ENCODE data around the gene ZBTB37. TPM values are rescaled to one million over a fixed set of nuclear protein-coding genes. Genes with fewer than 3 reads are reported as not detected.
"Not testable (repeated sequence)": the region's sequence is repeated elsewhere in the genome, so short reads cannot be mapped to it uniquely, and the experiment has no call there.

The ZBTB37 gene
- total RNA-seq, 1 donor from 2014 or later, result 11.1 TPM

- intact Hi-C loops (cut with micrococcal nuclease), result no loop called here
Measured at GRCh38 chr1:173900427-173900826, 32.2 kb downstream of the ZBTB37 start.

GRCh38 chr1:173900992-173901391 is 32.8 kb downstream of the ZBTB37 start:
- intact Hi-C loops (cut with micrococcal nuclease), result no loop called here

- intact Hi-C loops (cut with micrococcal nuclease), result no loop called here
Measured at GRCh38 chr1:173903827-173904531, 35.8 kb downstream of the ZBTB37 start.

GRCh38 chr1:173913111-173913510 is 44.9 kb downstream of the ZBTB37 start:
- intact Hi-C loops (cut with micrococcal nuclease), result no loop called here

- intact Hi-C loops (cut with micrococcal nuclease), result no loop called here
Measured at GRCh38 chr1:173914366-173914871, 46.2 kb downstream of the ZBTB37 start.

GRCh38 chr1:173915596-173915995 is 47.4 kb downstream of the ZBTB37 start:
- intact Hi-C loops (cut with micrococcal nuclease), result no loop called here

GRCh38 chr1:173916667-173917066 is 48.5 kb downstream of the ZBTB37 start:
- intact Hi-C loops (cut with micrococcal nuclease), result no loop called here

GRCh38 chr1:173917149-173917548 is 49.0 kb downstream of the ZBTB37 start, which contains the start of gene SERPINC1:
SERPINC1 (minus strand) TSS chr1:173917327; CDS start chr1:173917259, 68 bp downstream.
- intact Hi-C loops (cut with micrococcal nuclease), result no loop called here

GRCh38 chr1:173917635-173918493 is 49.7 kb downstream of the ZBTB37 start:
- intact Hi-C loops (cut with micrococcal nuclease), result no loop called here

GRCh38 chr1:173920861-173921260 is 52.7 kb downstream of the ZBTB37 start:
- intact Hi-C loops (cut with micrococcal nuclease), result no loop called here

- intact Hi-C loops (cut with micrococcal nuclease), result no loop called here
Measured at GRCh38 chr1:173925306-173926242, 57.4 kb downstream of the ZBTB37 start.

- intact Hi-C loops (cut with micrococcal nuclease), result not testable (repeated sequence)
Measured at GRCh38 chr1:173930541-173930940, 62.4 kb downstream of the ZBTB37 start.

GRCh38 chr1:173934440-173934839 is 66.3 kb downstream of the ZBTB37 start:
- intact Hi-C loops (cut with micrococcal nuclease), result no loop called here

- intact Hi-C loops (cut with micrococcal nuclease), result no loop called here
Measured at GRCh38 chr1:173937062-173937461, 68.9 kb downstream of the ZBTB37 start.

GRCh38 chr1:173946380-173946921 is 78.3 kb downstream of the ZBTB37 start:
- intact Hi-C loops (cut with micrococcal nuclease), result loop anchor here (10.0 kb wide), 1 partner anchor 522 kb away; no protein-coding TSS in a partner anchor

GRCh38 chr1:173948594-173948993 is 80.4 kb downstream of the ZBTB37 start:
- intact Hi-C loops (cut with micrococcal nuclease), result loop anchor here (10.0 kb wide), 1 partner anchor 524 kb away; no protein-coding TSS in a partner anchor
